ENCODE results near the gene PTK6.

PTK6 gene

GRCh38 chr20:63547725-63548480, 10.7 kb upstream of the PTK6 start, which contains the start of gene SRMS:
Gene SRMS (minus strand): TSS chr20:63547749. CDS start chr20:63547463, 286 bp downstream.
- no peak within 1 kb of the TSS for H3K4me3 ChIP-seq (ENCODE audit: low read length)
- no CpG with 5 or more reads among the region's 35 CpGs for WGBS (ENCODE audit: insufficient coverage, insufficient read length)
- H3K27ac ChIP-seq (ENCODE audit: low read length) = no peak within 1 kb of the TSS
- H3K27me3 ChIP-seq (ENCODE audit: control insufficient read depth, insufficient read depth, low read length) = no peaks in the 10 kb centered on the region
- peaks cover 10% of the 10 kb centered on the region for H3K4me1 ChIP-seq (ENCODE audit: control insufficient read depth, insufficient read depth, low read length)
- DNase-seq (ENCODE audit: low read depth, low spot score) = no peak
- no peaks in the 10 kb centered on the region; the same call in 1 of the 2 replicates for H3K36me3 ChIP-seq (ENCODE audit: control insufficient read depth, insufficient read depth, low read length)
- no peaks in the 10 kb centered on the region for H3K9me3 ChIP-seq (ENCODE audit: control insufficient read depth, insufficient read depth, low read length)

GRCh38 chr20:63546956-63547724, 10.0 kb upstream of the PTK6 start:
- no peak overlapping the region for H3K4me3 ChIP-seq (ENCODE audit: low read length)
- H3K36me3 ChIP-seq (ENCODE audit: control insufficient read depth, insufficient read depth, low read length) = no peaks in the 10 kb centered on the region; the same call in 1 of the 2 replicates
- H3K9me3 ChIP-seq (ENCODE audit: control insufficient read depth, insufficient read depth, low read length) = no peaks in the 10 kb centered on the region
- no peak overlapping the region for H3K27ac ChIP-seq (ENCODE audit: low read length)
- no peaks in the 10 kb centered on the region for H3K27me3 ChIP-seq (ENCODE audit: control insufficient read depth, insufficient read depth, low read length)
- DNase-seq (ENCODE audit: low read depth, low spot score) = no peak
- no CpG with 5 or more reads among the region's 58 CpGs for WGBS (ENCODE audit: insufficient coverage, insufficient read length)
- peaks cover 7% of the 10 kb centered on the region for H3K4me1 ChIP-seq (ENCODE audit: control insufficient read depth, insufficient read depth, low read length)

- Histone ChIP-seq H3K27ac (ENCODE audit: low read length) (no peak overlapping the region), H3K27me3 (ENCODE audit: control insufficient read depth, insufficient read depth, low read length) (no peaks in the 10 kb centered on the region), H3K36me3 (ENCODE audit: control insufficient read depth, insufficient read depth, low read length) (no peaks in the 10 kb centered on the region; the same call in 1 of the 2 replicates), H3K4me3 (ENCODE audit: low read length) (no peak overlapping the region), H3K9me3 (ENCODE audit: control insufficient read depth, insufficient read depth, low read length) (no peaks in the 10 kb centered on the region), H3K4me1 (ENCODE audit: control insufficient read depth, insufficient read depth, low read length) (peaks cover 6% of the 10 kb centered on the region)
- no peak for DNase-seq (ENCODE audit: low read depth, low spot score)
- no CpG with 5 or more reads among the region's 20 CpGs for WGBS (ENCODE audit: insufficient coverage, insufficient read length)
Observed at GRCh38 chr20:63546256-63546955, 9.2 kb upstream of the PTK6 start.

- Histone ChIP-seq H3K4me1 (ENCODE audit: control insufficient read depth, insufficient read depth, low read length) (peaks cover 6% of the 10 kb centered on the region), H3K27ac (ENCODE audit: low read length) (no peak overlapping the region), H3K27me3 (ENCODE audit: control insufficient read depth, insufficient read depth, low read length) (no peaks in the 10 kb centered on the region), H3K4me3 (ENCODE audit: low read length) (no peak overlapping the region), H3K9me3 (ENCODE audit: control insufficient read depth, insufficient read depth, low read length) (no peaks in the 10 kb centered on the region), H3K36me3 (ENCODE audit: control insufficient read depth, insufficient read depth, low read length) (no peaks in the 10 kb centered on the region; the same call in 1 of the 2 replicates)
- DNase-seq (ENCODE audit: low read depth, low spot score) = no peak
- WGBS (ENCODE audit: insufficient coverage, insufficient read length) = no CpG with 5 or more reads among the region's 6 CpGs
Observed at GRCh38 chr20:63545814-63546213, 8.6 kb upstream of the PTK6 start.

DNA sequence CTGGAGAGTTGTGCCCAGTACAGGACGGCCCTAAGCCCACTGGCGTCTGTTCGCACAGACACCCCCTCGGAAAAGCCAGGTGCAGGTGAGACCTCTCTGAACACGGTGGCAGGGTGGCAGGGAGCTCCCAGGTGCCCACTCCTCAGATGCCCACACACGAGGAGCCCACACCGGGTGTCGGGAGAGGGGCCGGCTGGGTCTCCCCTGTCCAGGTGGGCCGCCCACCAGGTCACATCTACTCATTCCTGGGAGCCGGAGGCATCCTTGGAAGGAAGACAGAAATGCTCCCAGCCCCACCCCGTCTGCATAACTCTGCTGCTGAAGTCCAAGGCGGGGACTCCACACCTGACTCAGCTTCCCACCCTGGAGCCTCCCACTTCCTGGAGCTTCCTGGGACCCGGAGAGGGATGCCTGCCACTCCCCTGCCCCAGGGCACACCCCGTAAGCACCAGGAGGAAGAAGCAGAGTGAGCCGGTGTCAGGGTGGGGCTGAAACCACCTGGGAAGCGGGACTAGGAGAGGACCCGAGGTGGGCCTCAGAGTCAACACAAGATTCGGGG, 7.9 kb upstream of the PTK6 start:
- no peaks in the 10 kb centered on the region for H3K9me3 ChIP-seq (ENCODE audit: control insufficient read depth, insufficient read depth, low read length)
- peaks cover 6% of the 10 kb centered on the region for H3K4me1 ChIP-seq (ENCODE audit: control insufficient read depth, insufficient read depth, low read length)
- no CpG with 5 or more reads among the region's 19 CpGs for WGBS (ENCODE audit: insufficient coverage, insufficient read length)
- H3K27ac ChIP-seq (ENCODE audit: low read length) = no peak overlapping the region
- DNase-seq (ENCODE audit: low read depth, low spot score) = no peak
- no peak overlapping the region for H3K4me3 ChIP-seq (ENCODE audit: low read length)
- H3K36me3 ChIP-seq (ENCODE audit: control insufficient read depth, insufficient read depth, low read length) = no peaks in the 10 kb centered on the region; the same call in 1 of the 2 replicates
- H3K27me3 ChIP-seq (ENCODE audit: control insufficient read depth, insufficient read depth, low read length) = no peaks in the 10 kb centered on the region

DNA sequence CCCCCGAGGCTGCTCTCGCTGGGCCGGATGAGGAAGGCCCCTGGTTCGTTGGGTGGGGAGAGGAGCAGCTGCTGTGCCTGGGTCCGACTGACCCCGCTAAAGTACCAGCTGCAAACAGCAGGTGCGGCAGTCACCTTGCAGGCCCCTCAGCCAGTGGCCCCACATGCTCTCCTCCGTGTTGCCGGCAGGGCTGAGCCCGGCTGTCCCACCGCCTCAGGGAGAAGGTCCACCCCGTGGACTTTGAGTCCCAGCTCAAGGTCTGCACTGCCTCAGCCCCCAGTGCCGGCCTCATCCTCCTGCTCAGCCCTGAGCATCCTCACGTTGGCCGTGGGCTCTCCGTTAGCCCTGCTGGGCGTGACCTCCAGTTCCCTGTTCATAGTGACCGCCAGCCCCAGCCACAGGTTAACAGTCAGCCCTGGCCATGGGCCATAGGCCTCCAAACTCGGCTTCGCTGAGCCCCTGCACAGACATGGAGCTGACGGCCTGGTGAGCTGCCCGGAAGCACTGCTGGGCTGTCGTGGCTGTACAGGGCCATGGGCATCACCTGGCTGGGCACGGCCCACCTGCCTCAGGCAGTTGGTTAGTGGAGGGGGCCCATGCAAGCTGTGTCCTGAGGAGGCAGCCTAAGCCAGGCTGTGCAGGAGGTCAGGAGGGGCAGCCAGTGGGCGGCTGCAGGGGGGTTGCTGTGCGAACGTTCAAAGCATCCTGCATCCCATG, 7.2 kb upstream of the PTK6 start:
- H3K36me3 ChIP-seq (ENCODE audit: control insufficient read depth, insufficient read depth, low read length) = no peaks in the 10 kb centered on the region; the same call in 1 of the 2 replicates
- no peaks in the 10 kb centered on the region for H3K9me3 ChIP-seq (ENCODE audit: control insufficient read depth, insufficient read depth, low read length)
- no CpG with 5 or more reads among the region's 27 CpGs for WGBS (ENCODE audit: insufficient coverage, insufficient read length)
- no peak for DNase-seq (ENCODE audit: low read depth, low spot score)
- peaks cover 6% of the 10 kb centered on the region for H3K4me1 ChIP-seq (ENCODE audit: control insufficient read depth, insufficient read depth, low read length)
- H3K4me3 ChIP-seq (ENCODE audit: low read length) = no peak overlapping the region
- H3K27ac ChIP-seq (ENCODE audit: low read length) = no peak overlapping the region
- no peaks in the 10 kb centered on the region for H3K27me3 ChIP-seq (ENCODE audit: control insufficient read depth, insufficient read depth, low read length)

DNA sequence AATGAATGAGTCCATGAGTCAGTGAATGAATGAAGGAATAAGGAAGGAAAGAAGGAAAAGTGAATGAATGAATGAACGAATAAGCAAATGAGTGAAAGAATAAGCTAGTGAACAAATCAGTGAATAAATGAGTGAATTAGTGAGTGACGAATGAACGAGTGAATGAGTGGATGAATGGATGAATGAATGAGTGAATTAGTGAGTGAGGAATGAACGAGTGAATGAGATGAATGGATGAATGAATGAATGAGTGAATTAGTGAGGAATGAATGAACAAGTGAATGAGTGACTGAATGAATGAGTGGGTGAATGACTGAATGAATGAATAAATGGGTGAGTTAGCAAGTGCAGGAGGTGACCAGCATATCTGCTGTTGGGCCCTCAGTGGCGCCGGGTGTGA, 6.6 kb upstream of the PTK6 start:
- Histone ChIP-seq H3K9me3 (ENCODE audit: control insufficient read depth, insufficient read depth, low read length) (no peaks in the 10 kb centered on the region), H3K4me3 (ENCODE audit: low read length) (no peak overlapping the region), H3K4me1 (ENCODE audit: control insufficient read depth, insufficient read depth, low read length) (peaks cover 5% of the 10 kb centered on the region), H3K27ac (ENCODE audit: low read length) (no peak overlapping the region), H3K27me3 (ENCODE audit: control insufficient read depth, insufficient read depth, low read length) (no peaks in the 10 kb centered on the region), H3K36me3 (ENCODE audit: control insufficient read depth, insufficient read depth, low read length) (no peaks in the 10 kb centered on the region; the same call in 1 of the 2 replicates)
- no peak for DNase-seq (ENCODE audit: low read depth, low spot score)
- 98% methylated on average over 4 of the region's 6 CpGs for WGBS (ENCODE audit: insufficient coverage, insufficient read length)

DNA sequence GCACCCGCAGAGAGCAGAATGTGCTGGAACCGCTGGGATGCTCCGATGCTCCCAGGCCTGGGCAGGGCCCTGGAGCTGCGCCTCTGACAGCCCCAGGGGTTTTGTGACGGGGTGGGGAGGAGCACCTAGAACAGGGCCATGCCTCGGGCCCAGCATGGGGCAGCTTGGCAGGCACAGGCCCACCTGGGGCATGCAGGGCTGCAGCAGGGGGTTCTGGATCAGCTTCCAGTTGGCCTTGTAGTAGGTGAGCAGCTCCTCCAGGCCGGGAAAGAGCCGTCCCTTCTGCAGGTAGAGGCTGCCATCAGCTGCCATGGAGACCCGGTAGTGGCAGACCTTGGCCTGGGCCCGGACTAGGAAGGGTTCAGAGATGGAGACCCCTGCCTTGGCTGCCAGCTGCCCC, 6.0 kb upstream of the PTK6 start:
- WGBS (ENCODE audit: insufficient coverage, insufficient read length) = no CpG with 5 or more reads among the region's 10 CpGs

GRCh38 chr20:63542696-63543095, 5.5 kb upstream of the PTK6 start:
- no peaks in the 10 kb centered on the region for H3K27me3 ChIP-seq (ENCODE audit: control insufficient read depth, insufficient read depth, low read length)
- WGBS (ENCODE audit: insufficient coverage, insufficient read length) = no CpG with 5 or more reads among the region's 10 CpGs
- H3K27ac ChIP-seq (ENCODE audit: low read length) = no peak overlapping the region
- no peak overlapping the region for H3K4me3 ChIP-seq (ENCODE audit: low read length)
- no peaks in the 10 kb centered on the region for H3K9me3 ChIP-seq (ENCODE audit: control insufficient read depth, insufficient read depth, low read length)
- no peaks in the 10 kb centered on the region; the same call in 1 of the 2 replicates for H3K36me3 ChIP-seq (ENCODE audit: control insufficient read depth, insufficient read depth, low read length)
- no peaks in the 10 kb centered on the region; the same call in 1 of the 2 replicates for H3K4me1 ChIP-seq (ENCODE audit: control insufficient read depth, insufficient read depth, low read length)
- DNase-seq (ENCODE audit: low read depth, low spot score) = no peak

More for the DNA sequence above, 6.0 kb upstream of the PTK6 start:
- Histone ChIP-seq H3K4me1 (ENCODE audit: control insufficient read depth, insufficient read depth, low read length) (peaks cover 2% of the 10 kb centered on the region), H3K36me3 (ENCODE audit: control insufficient read depth, insufficient read depth, low read length) (no peaks in the 10 kb centered on the region; the same call in 1 of the 2 replicates), H3K27me3 (ENCODE audit: control insufficient read depth, insufficient read depth, low read length) (no peaks in the 10 kb centered on the region), H3K4me3 (ENCODE audit: low read length) (no peak overlapping the region), H3K27ac (ENCODE audit: low read length) (no peak overlapping the region), H3K9me3 (ENCODE audit: control insufficient read depth, insufficient read depth, low read length) (no peaks in the 10 kb centered on the region)
- no peak for DNase-seq (ENCODE audit: low read depth, low spot score)

All from iPS DF 6.9 (cell line).